ENCODE results near the gene SPATS2L. TPM values are rescaled to one million over a fixed set of nuclear protein-coding genes. Genes with fewer than 3 reads are reported as not detected.

The SPATS2L gene
- total and polyA plus RNA-seq, 2 of the 13 experiments (the other 11 are each of a cell fraction or from before 2014, with no cell fraction given) = 154 to 212 TPM

GRCh38 chr2:200319548-200320337 lies 13.2 kb downstream of the SPATS2L start:
- TSS peak; percentile 86 for BruUV-seq (replicated peaks)
- Histone ChIP-seq H3K4me1 (ENCODE audit: insufficient read depth, low read length) (peaks cover 98% of the 10 kb centered on the region), H3K9me3 (ENCODE audit: low read length) (no peaks in the 10 kb centered on the region), H3K27ac (ENCODE audit: extremely low read length, insufficient read depth, low read length) (peak overlapping the region; percentile 90), H3K79me2 (ENCODE audit: insufficient read depth, low read length) (peaks cover 93% of the 10 kb centered on the region), H3K9ac (ENCODE audit: insufficient read depth, low read depth, low read length) (peak overlapping the region; percentile 68), H4K20me1 (ENCODE audit: insufficient read depth, low read length) (peaks cover 25% of the 10 kb centered on the region), H3K4me2 (ENCODE audit: low read depth, low read length) (peak overlapping the region; percentile 74), H2AFZ (ENCODE audit: low read length) (no peak overlapping the region), H3K4me3 (replicated peaks in 1 of 3; ENCODE audit: insufficient read depth in 1 of 3, low read depth in 2 of 3, low read length in 3 of 3) (peak overlapping the region in 2 of 3 experiments; percentile 4 to 12; a peak in 2 of 6 replicates), H3K36me3 (replicated peaks in 1 of 2; ENCODE audit: control insufficient read depth in 1 of 2, insufficient read depth in 2 of 2, low read length in 2 of 2) (peaks cover 5 to 6% of the 10 kb centered on the region in 2 experiments), H3K27me3 (ENCODE audit: control insufficient read depth in 1 of 2, insufficient read depth in 2 of 2, low read length in 2 of 2) (no peaks in the 10 kb centered on the region)
- peak; percentile 67 for ATAC-seq
- intact Hi-C loops (cut with micrococcal nuclease; ENCODE audit: unreplicated experiment) (loop anchor here (1.0 to 5.0 kb wide), 7 partner anchors 10 to 242 kb away; partner anchors contain the start of gene SPATS2L), in situ Hi-C loops (cut with HindIII; ENCODE audit: extremely low pct_ligation_motif_present, low pct_unique_long_range_greater_than_20kb) (no loop called here)
- no peak for FAIRE-seq
- WGBS (ENCODE audit: low lambda C conversion rate) = 11% methylated on average over 4 of the region's 4 CpGs
- CTCF ChIA-PET (ENCODE audit: low intra/inter-chr PET ratio, low total read pairs) = no interaction called here
- peak; percentile 92 for DNase-seq (ENCODE audit: low spot score)
- POLR2A ChIA-PET = interaction anchor here (1.0 to 5.2 kb wide), 14 partner anchors 8 to 544 kb away, joined by 3 to 187 read pairs (median 4); partner anchors contain the start of genes CLK1 and SPATS2L
- TF ChIP-seq ZNF605 (CRISPR knock-in tag; IDR thresholded peaks at IDR 0.05) (no peak), SP140L (CRISPR knock-in tag; IDR thresholded peaks at IDR 0.05; ENCODE audit: borderline replicate concordance) (no peak), HOXA3 (CRISPR knock-in tag; IDR thresholded peaks at IDR 0.05) (no peak), CENPBD1 (CRISPR knock-in tag; IDR thresholded peaks at IDR 0.05; ENCODE audit: borderline replicate concordance, low read depth) (no peak), BORCS8-MEF2B (CRISPR knock-in tag; IDR thresholded peaks at IDR 0.05) (no peak), CC2D1A (CRISPR knock-in tag; IDR thresholded peaks at IDR 0.05) (no peak), JUNB (CRISPR knock-in tag; IDR thresholded peaks at IDR 0.05; ENCODE audit: borderline replicate concordance) (no peak; the same call in 1 of the 2 replicates), U2AF1 (optimal IDR thresholded peaks at IDR 0.05; ENCODE audit: low read depth, low read length) (no peak), RFXAP (CRISPR knock-in tag; IDR thresholded peaks at IDR 0.05; ENCODE audit: borderline replicate concordance) (no peak), GATAD1 (CRISPR knock-in tag; IDR thresholded peaks at IDR 0.05) (0 out of 2 replicates have a peak, but pooled peaks have one; percentile 28), ZNF382 (CRISPR knock-in tag; IDR thresholded peaks at IDR 0.05; ENCODE audit: borderline replicate concordance) (no peak; the same call in 1 of the 2 replicates), ZNF672 (CRISPR knock-in tag; IDR thresholded peaks at IDR 0.05) (no peak), CREM (IDR thresholded peaks at IDR 0.05) (peak; percentile 75), CREM (CRISPR knock-in tag; IDR thresholded peaks at IDR 0.05) (no peak), ZC3H13 (CRISPR knock-in tag; IDR thresholded peaks at IDR 0.05) (no peak), SNAPC2 (CRISPR knock-in tag; IDR thresholded peaks at IDR 0.05) (no peak), ZNF354B (CRISPR knock-in tag; IDR thresholded peaks at IDR 0.05) (no peak), ZNF615 (CRISPR knock-in tag; IDR thresholded peaks at IDR 0.05; ENCODE audit: borderline replicate concordance) (no peak), BCL3 (CRISPR knock-in tag; IDR thresholded peaks at IDR 0.05) (no peak), POLR2AphosphoS5 (IDR thresholded peaks at IDR 0.05; ENCODE audit: low read depth, low read length) (no peak)
